Amygdala (tissue), 56 donors: Measurements from ENCODE around the gene PHYHIPL.

Source experiments
- DNase-seq, 56 donors: peaks; one replicate each; lab custom pipeline; 2025; lab: John Stamatoyannopoulos, UW

The PHYHIPL gene

GRCh38 chr10:59245686-59246085 is 69.2 kb downstream of the PHYHIPL start:
- no peak for DNase-seq

GRCh38 chr10:59252491-59252890 is 76.0 kb downstream of the PHYHIPL start:
- DNase-seq: no peak

- no peak for DNase-seq
Measured at GRCh38 chr10:59255463-59255862, 79.0 kb downstream of the PHYHIPL start.

- DNase-seq: no peak
Measured at GRCh38 chr10:59257224-59257623, 80.8 kb downstream of the PHYHIPL start.

- DNase-seq: no peak
Measured at GRCh38 chr10:59258890-59259289, 82.4 kb downstream of the PHYHIPL start.

GRCh38 chr10:59265141-59265540 is 88.7 kb downstream of the PHYHIPL start:
- no peak for DNase-seq

GRCh38 chr10:59266321-59266720 is 89.9 kb downstream of the PHYHIPL start:
- no peak for DNase-seq

- peak in 1 of 56 donors; percentile 42 for DNase-seq
Measured at GRCh38 chr10:59268460-59268859, 92.0 kb downstream of the PHYHIPL start.

- DNase-seq: no peak
Measured at GRCh38 chr10:59269651-59270050, 93.2 kb downstream of the PHYHIPL start.

GRCh38 chr10:59270492-59270891 is 94.0 kb downstream of the PHYHIPL start:
- DNase-seq: no peak

GRCh38 chr10:59271160-59271559 is 94.7 kb downstream of the PHYHIPL start:
- DNase-seq: no peak

- DNase-seq: no peak
Measured at GRCh38 chr10:59272061-59272460, 95.6 kb downstream of the PHYHIPL start.

GRCh38 chr10:59273445-59273844 is 97.0 kb downstream of the PHYHIPL start:
- DNase-seq: no peak

- DNase-seq: no peak
Measured at GRCh38 chr10:59276133-59276532, 99.7 kb downstream of the PHYHIPL start.

GRCh38 chr10:59276919-59277318 is 100.5 kb downstream of the PHYHIPL start:
- no peak for DNase-seq

GRCh38 chr10:59279476-59279875 is 103.0 kb downstream of the PHYHIPL start:
- no peak for DNase-seq

GRCh38 chr10:59279991-59280505 is 103.6 kb downstream of the PHYHIPL start:
- DNase-seq: no peak

GRCh38 chr10:59281861-59282260 is 105.4 kb downstream of the PHYHIPL start:
- DNase-seq: peak in 5 of 56 donors; percentile 14 to 46 (median 27)

- peak in 26 of 56 donors; percentile 21 to 61 (median 42) for DNase-seq
Measured at GRCh38 chr10:59283456-59284091, 107.1 kb downstream of the PHYHIPL start.

- DNase-seq: no peak
Measured at GRCh38 chr10:59284118-59284975, 107.9 kb downstream of the PHYHIPL start.

- DNase-seq: peak in 10 of 56 donors; percentile 24 to 68 (median 30)
Measured at GRCh38 chr10:59285073-59285472, 108.6 kb downstream of the PHYHIPL start.

GRCh38 chr10:59285848-59286247 is 109.4 kb downstream of the PHYHIPL start:
- DNase-seq: no peak
